ENCODE data around the gene TTC4.
"Not testable (repeated sequence)": the region's sequence is repeated elsewhere in the genome, so short reads cannot be mapped to it uniquely, and the experiment has no call there.

TTC4 gene

GRCh38 chr1:54748094-54748835, 32.6 kb downstream of the TTC4 start:
- no peak for DNase-seq (ENCODE audit: low read depth in 2 of 2)

- DNase-seq (ENCODE audit: low read depth in 2 of 2) = no peak
Observed at GRCh38 chr1:54750596-54750995, 34.9 kb downstream of the TTC4 start.

GRCh38 chr1:54751426-54751825, 35.8 kb downstream of the TTC4 start:
- no peak for DNase-seq (ENCODE audit: low read depth in 2 of 2)

- DNase-seq (ENCODE audit: low read depth in 2 of 2) = no peak
Observed at GRCh38 chr1:54754045-54754444, 38.4 kb downstream of the TTC4 start.

GRCh38 chr1:54754486-54755285, 39.0 kb downstream of the TTC4 start:
- DNase-seq (ENCODE audit: low read depth in 2 of 2) = no peak

GRCh38 chr1:54757833-54758232, 42.2 kb downstream of the TTC4 start:
- no peak for DNase-seq (ENCODE audit: low read depth in 2 of 2)

GRCh38 chr1:54758678-54759348, 43.2 kb downstream of the TTC4 start:
- DNase-seq (ENCODE audit: low read depth in 2 of 2) = no peak

- no peak for DNase-seq (ENCODE audit: low read depth in 2 of 2)
Observed at GRCh38 chr1:54763816-54764132, 48.1 kb downstream of the TTC4 start.

GRCh38 chr1:54764133-54764921, 48.7 kb downstream of the TTC4 start, which contains the start of gene PARS2:
Gene PARS2 (minus strand): TSS chr1:54764523. CDS start chr1:54759161, 5,362 bp downstream.
- peak; percentile 92 to 94 for DNase-seq (ENCODE audit: low read depth in 2 of 2)

GRCh38 chr1:54764922-54765561, 49.4 kb downstream of the TTC4 start:
- no peak for DNase-seq (ENCODE audit: low read depth in 2 of 2)

GRCh38 chr1:54766726-54767125, 51.1 kb downstream of the TTC4 start:
- DNase-seq (ENCODE audit: low read depth in 2 of 2) = no peak

GRCh38 chr1:54767526-54767925, 51.9 kb downstream of the TTC4 start:
- no peak for DNase-seq (ENCODE audit: low read depth in 2 of 2)

- DNase-seq (ENCODE audit: low read depth in 2 of 2) = no peak
Observed at GRCh38 chr1:54768093-54768492, 52.4 kb downstream of the TTC4 start.

- DNase-seq (ENCODE audit: low read depth in 2 of 2) = no peak
Observed at GRCh38 chr1:54772951-54773350, 57.3 kb downstream of the TTC4 start.

- no peak for DNase-seq (ENCODE audit: low read depth in 2 of 2)
Observed at GRCh38 chr1:54774820-54775498, 59.3 kb downstream of the TTC4 start.

GRCh38 chr1:54775828-54776721, 60.4 kb downstream of the TTC4 start:
- DNase-seq (ENCODE audit: low read depth in 2 of 2) = not testable (repeated sequence)

- no peak for DNase-seq (ENCODE audit: low read depth in 2 of 2)
Observed at GRCh38 chr1:54777011-54777410, 61.4 kb downstream of the TTC4 start.

GRCh38 chr1:54777431-54777830, 61.8 kb downstream of the TTC4 start:
- no peak for DNase-seq (ENCODE audit: low read depth in 2 of 2)

- no peak for DNase-seq (ENCODE audit: low read depth in 2 of 2)
Observed at GRCh38 chr1:54781023-54781723, 65.5 kb downstream of the TTC4 start.
